Breast epithelium (tissue), 4 donors: Measurements from ENCODE around the gene RECQL5. TPM values are rescaled to one million over a fixed set of nuclear protein-coding genes. Genes with fewer than 3 reads are reported as not detected.

ENCODE experiments used
- DNase-seq, 2 donors: peaks; one replicate each; pipeline ENCODE4 v3.0.0-alpha.2; 2019; ENCODE audit warnings: low spot score in 2 of 2
- H3K27ac ChIP-seq, 2 donors: fragments of 200-600 bp; sonication (generic) in 1 of 2; one replicate each; pipeline ENCODE4 v1.5.1; 2016 to 2019; ENCODE audit warnings: mild to moderate bottlenecking in 1 of 2
- H3K27me3 ChIP-seq, 2 donors: fragments of 200-600 bp; sonication (generic) in 1 of 2; one replicate each; pipeline versions ENCODE4 v1.5.1 to v1.6.0; 2017 to 2019; ENCODE audit warnings: control low read depth in 1 of 2, mild to moderate bottlenecking in 1 of 2
- H3K36me3 ChIP-seq: fragments of 200-600 bp; one replicate; pipeline ENCODE4 v1.5.1; 2019
- H3K4me1 ChIP-seq, 2 donors: fragments of 200-600 bp; sonication (generic); one replicate each; pipeline ENCODE4 v1.5.1; 2016 to 2019; ENCODE audit warnings: control low read depth in 1 of 2
- H3K4me3 ChIP-seq, 3 donors: fragments of 200-600 bp; sonication (generic); 1 replicate in 2 of 3; 2 replicates in 1 of 3; pipeline ENCODE4 v1.5.1; 2016 to 2019; ENCODE audit warnings: mild to moderate bottlenecking in 3 of 3, moderate library complexity in 2 of 3
- H3K9me3 ChIP-seq, 2 donors: fragments of 200-600 bp; sonication (generic) in 1 of 2; one replicate each; pipeline ENCODE4 v1.5.1; 2016 to 2019; ENCODE audit warnings: control low read depth in 1 of 2
- CTCF ChIP-seq, 3 donors: fragments of 450-650 bp; IDR thresholded peaks; one replicate each; pipeline ENCODE4 v1.5.1; 2016 to 2017; ENCODE audit warnings: antibody characterized with exemption in 3 of 3, mild to moderate bottlenecking in 3 of 3, moderate library complexity in 3 of 3
- POLR2A ChIP-seq: fragments of 450-650 bp; IDR thresholded peaks from one replicate; pipeline ENCODE4 v1.6.1; 2016; ENCODE audit warnings: antibody characterized with exemption, mild to moderate bottlenecking, moderate library complexity
- POLR2AphosphoS5 ChIP-seq, 3 donors: sonication (generic); formaldehyde crosslinking; IDR thresholded peaks; one replicate each; pipeline ENCODE4 v1.6.1; 2017; ENCODE audit warnings: antibody characterized with exemption in 3 of 3
- intact Hi-C: fragments of 100-400 bp; cut with DNase I; formaldehyde crosslinking; loops from one replicate; pipeline ENCODE4 v1.15.1; 2023; ENCODE audit warnings: low total_unique reads
- total RNA-seq, 3 donors: library from RNA; depleted of rRNA; stranded (reverse); fragments of >200 nt; gene quantifications; one replicate each; pipeline ENCODE4 v1.1.0, GENCODE V29; 2016

Gene RECQL5
- total RNA-seq, 3 donors from 2014 or later = 10.7 to 22.8 (median 14.1) TPM

GRCh38 chr17:75697651-75698291 lies 30.8 kb upstream of the RECQL5 start:
- TF ChIP-seq POLR2AphosphoS5 (IDR thresholded peaks at IDR 0.05) = no peak
- TF ChIP-seq CTCF (IDR thresholded peaks at IDR 0.05) = peak in 1 of 3 donors; percentile 43
- DNase-seq = peak; percentile 87 to 89
- peak overlapping the region; percentile 95 to 98 for H3K27ac ChIP-seq
- H3K9me3 ChIP-seq = no peaks in the 10 kb centered on the region
- H3K4me1 ChIP-seq = peaks cover 34 to 52% of the 10 kb centered on the region in 2 donors
- H3K27me3 ChIP-seq = no peaks in the 10 kb centered on the region
- intact Hi-C loops = no loop called here
- no peaks in the 10 kb centered on the region for H3K36me3 ChIP-seq
- no peak overlapping the region for H3K4me3 ChIP-seq

- no peak for TF ChIP-seq CTCF (IDR thresholded peaks at IDR 0.05)
- peak in 1 of 3 donors; percentile 19 for TF ChIP-seq POLR2AphosphoS5 (IDR thresholded peaks at IDR 0.05)
- intact Hi-C loops = no loop called here
- H3K27ac ChIP-seq = peak overlapping the region; percentile 94 to 98
- DNase-seq = peak in 1 of 2 donors; percentile 90
- H3K4me1 ChIP-seq = peaks cover 29 to 56% of the 10 kb centered on the region in 2 donors
- no peak overlapping the region for H3K4me3 ChIP-seq
- H3K27me3 ChIP-seq = no peaks in the 10 kb centered on the region
- no peaks in the 10 kb centered on the region for H3K36me3 ChIP-seq
- no peaks in the 10 kb centered on the region for H3K9me3 ChIP-seq
Measured at GRCh38 chr17:75695830-75696271, 28.9 kb upstream of the RECQL5 start.

GRCh38 chr17:75695141-75695829 lies 28.3 kb upstream of the RECQL5 start:
- intact Hi-C loops = no loop called here

GRCh38 chr17:75694536-75694935 lies 27.6 kb upstream of the RECQL5 start:
- Histone ChIP-seq H3K4me1 (peaks cover 19 to 56% of the 10 kb centered on the region in 2 donors), H3K27me3 (no peaks in the 10 kb centered on the region), H3K4me3 (no peak overlapping the region), H3K36me3 (no peaks in the 10 kb centered on the region), H3K27ac (peak overlapping the region; percentile 94 to 98), H3K9me3 (no peaks in the 10 kb centered on the region)
- TF ChIP-seq CTCF (IDR thresholded peaks at IDR 0.05) (no peak), POLR2AphosphoS5 (IDR thresholded peaks at IDR 0.05) (no peak), POLR2A (no peak)
- peak in 1 of 2 donors; percentile 67 for DNase-seq
- intact Hi-C loops = no loop called here

More at GRCh38 chr17:75695141-75695829, 28.3 kb upstream of the RECQL5 start:
- Histone ChIP-seq H3K4me1 (peaks cover 26 to 56% of the 10 kb centered on the region in 2 donors), H3K36me3 (no peaks in the 10 kb centered on the region), H3K27me3 (no peaks in the 10 kb centered on the region), H3K27ac (peak overlapping the region; percentile 94 to 98), H3K4me3 (no peak overlapping the region), H3K9me3 (no peaks in the 10 kb centered on the region)
- DNase-seq = no peak
- TF ChIP-seq POLR2A (no peak), CTCF (IDR thresholded peaks at IDR 0.05) (no peak), POLR2AphosphoS5 (IDR thresholded peaks at IDR 0.05) (no peak)
